Gastroesophageal sphincter (tissue), 4 donors: ENCODE data around the gene CDRT15L2. TPM values are rescaled to one million over a fixed set of nuclear protein-coding genes. Genes with fewer than 3 reads are reported as not detected.
"Not testable (repeated sequence)": the region's sequence is repeated elsewhere in the genome, so short reads cannot be mapped to it uniquely, and the experiment has no call there.

Experiments used
- ATAC-seq: fragments of 150-250 bp; one replicate; pipeline ENCODE4 v1.9.1; 2016; ENCODE audit warnings: mild to moderate bottlenecking, moderate library complexity
- H3K27ac ChIP-seq, 4 donors: fragments of 200-600 bp; sonication (generic) in 3 of 4; 1 replicate in 3 of 4; 2 replicates in 1 of 4; pipeline ENCODE4 v1.5.1; 2016 to 2019
- H3K27me3 ChIP-seq: fragments of 200-600 bp; sonication (generic); one replicate; pipeline ENCODE4 v1.5.1; 2019
- H3K36me3 ChIP-seq, 2 donors: fragments of 200-600 bp; sonication (generic); one replicate each; pipeline ENCODE4 v1.5.1; 2019; ENCODE audit warnings: control low read depth in 1 of 2
- H3K4me1 ChIP-seq, 3 donors: fragments of 200-600 bp; sonication (generic); 1 replicate in 2 of 3; 2 replicates in 1 of 3; pipeline ENCODE4 v1.5.1; 2016 to 2019; ENCODE audit warnings: control low read depth in 2 of 3
- H3K4me3 ChIP-seq, 2 donors: fragments of 200-600 bp; sonication (generic); one replicate each; pipeline ENCODE4 v1.5.1; 2019; ENCODE audit warnings: mild to moderate bottlenecking in 1 of 2, moderate library complexity in 1 of 2
- H3K9me3 ChIP-seq, 3 donors: fragments of 200-600 bp; sonication (generic); one replicate each; pipeline ENCODE4 v1.5.1; 2017 to 2019; ENCODE audit warnings: control low read depth in 2 of 3
- EP300 ChIP-seq: sonication (generic); formaldehyde crosslinking; IDR thresholded peaks from one replicate; pipeline ENCODE4 v1.6.1; 2017; ENCODE audit warnings: antibody characterized with exemption, mild to moderate bottlenecking
- POLR2A ChIP-seq, 2 donors: fragments of 450-650 bp; IDR thresholded peaks; one replicate each; pipeline ENCODE4 v1.6.1; 2017; ENCODE audit warnings: antibody characterized with exemption in 2 of 2, mild to moderate bottlenecking in 2 of 2, moderate library complexity in 1 of 2
- POLR2AphosphoS5 ChIP-seq: sonication (generic); formaldehyde crosslinking; IDR thresholded peaks from one replicate; pipeline ENCODE4 v1.6.1; 2017; ENCODE audit warnings: antibody characterized with exemption
- WGBS, 2 donors: methylation state at CpG; one replicate each; pipeline ENCODE4 v1.1.5; 2018; ENCODE audit warnings: low coverage in 1 of 2; 5-methylcytosine and 5-hydroxymethylcytosine counted together
- small RNA-seq, 4 donors: library from RNA; depleted of rRNA; stranded (forward); fragments of <200 nt; gene quantifications; one replicate each; pipeline ENCODE3, GENCODE V24; 2016
- total RNA-seq, 4 donors: library from RNA; depleted of rRNA; stranded (reverse); fragments of >200 nt; gene quantifications; one replicate each; pipeline ENCODE4 v1.1.0, GENCODE V29; 2016
- TF ChIP-seq, protein P1 (sequence below), 4 experiments: fragments of 200-600 bp in 2 of 4; fragments of 450-650 bp in 2 of 4; sonication (generic) in 1 of 4; IDR thresholded peaks; one replicate each; pipeline ENCODE4 v1.5.1; 2017 to 2019; ENCODE audit warnings: antibody characterized with exemption in 4 of 4, mild to moderate bottlenecking in 2 of 4, moderate library complexity in 2 of 4

The CDRT15L2 gene
- total RNA-seq, 4 donors from 2014 or later: not detected

DNA sequence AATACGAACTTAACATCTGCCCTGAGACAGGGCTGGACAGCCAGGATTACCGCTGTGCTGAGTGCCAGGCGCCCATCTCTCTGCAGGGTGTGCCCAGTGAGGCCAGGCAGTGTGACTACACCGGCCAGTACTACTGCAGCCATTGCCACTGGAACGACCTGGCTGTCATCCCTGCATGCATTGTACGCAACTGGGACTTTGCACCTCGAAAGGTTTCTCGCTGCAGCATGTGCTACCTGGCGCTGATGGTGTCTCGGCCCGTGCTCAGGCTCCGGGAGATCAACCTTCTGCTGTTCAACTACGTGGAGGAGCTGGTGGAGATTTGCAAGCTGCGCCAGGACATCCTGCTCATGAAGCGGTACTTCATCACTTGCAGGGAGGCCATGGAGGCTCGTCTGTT lies 33.7 kb downstream of the CDRT15L2 start:
- no peak overlapping the region for H3K4me3 ChIP-seq
- no peaks in the 10 kb centered on the region for H3K27me3 ChIP-seq
- 69 to 90% methylated on average over 2 to 3 of the region's 16 CpGs for WGBS, 2 donors
- TF ChIP-seq POLR2A (IDR thresholded peaks at IDR 0.05) (no peak), POLR2AphosphoS5 (no peak), EP300 (no peak)
- TF ChIP-seq, protein P1, sequence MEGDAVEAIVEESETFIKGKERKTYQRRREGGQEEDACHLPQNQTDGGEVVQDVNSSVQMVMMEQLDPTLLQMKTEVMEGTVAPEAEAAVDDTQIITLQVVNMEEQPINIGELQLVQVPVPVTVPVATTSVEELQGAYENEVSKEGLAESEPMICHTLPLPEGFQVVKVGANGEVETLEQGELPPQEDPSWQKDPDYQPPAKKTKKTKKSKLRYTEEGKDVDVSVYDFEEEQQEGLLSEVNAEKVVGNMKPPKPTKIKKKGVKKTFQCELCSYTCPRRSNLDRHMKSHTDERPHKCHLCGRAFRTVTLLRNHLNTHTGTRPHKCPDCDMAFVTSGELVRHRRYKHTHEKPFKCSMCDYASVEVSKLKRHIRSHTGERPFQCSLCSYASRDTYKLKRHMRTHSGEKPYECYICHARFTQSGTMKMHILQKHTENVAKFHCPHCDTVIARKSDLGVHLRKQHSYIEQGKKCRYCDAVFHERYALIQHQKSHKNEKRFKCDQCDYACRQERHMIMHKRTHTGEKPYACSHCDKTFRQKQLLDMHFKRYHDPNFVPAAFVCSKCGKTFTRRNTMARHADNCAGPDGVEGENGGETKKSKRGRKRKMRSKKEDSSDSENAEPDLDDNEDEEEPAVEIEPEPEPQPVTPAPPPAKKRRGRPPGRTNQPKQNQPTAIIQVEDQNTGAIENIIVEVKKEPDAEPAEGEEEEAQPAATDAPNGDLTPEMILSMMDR (IDR thresholded peaks at IDR 0.05): no peak
- H3K27ac ChIP-seq: no peak overlapping the region
- ATAC-seq: no peak
- no peaks in the 10 kb centered on the region for H3K4me1 ChIP-seq
- H3K9me3 ChIP-seq: no peaks in the 10 kb centered on the region
- no peaks in the 10 kb centered on the region for H3K36me3 ChIP-seq

DNA sequence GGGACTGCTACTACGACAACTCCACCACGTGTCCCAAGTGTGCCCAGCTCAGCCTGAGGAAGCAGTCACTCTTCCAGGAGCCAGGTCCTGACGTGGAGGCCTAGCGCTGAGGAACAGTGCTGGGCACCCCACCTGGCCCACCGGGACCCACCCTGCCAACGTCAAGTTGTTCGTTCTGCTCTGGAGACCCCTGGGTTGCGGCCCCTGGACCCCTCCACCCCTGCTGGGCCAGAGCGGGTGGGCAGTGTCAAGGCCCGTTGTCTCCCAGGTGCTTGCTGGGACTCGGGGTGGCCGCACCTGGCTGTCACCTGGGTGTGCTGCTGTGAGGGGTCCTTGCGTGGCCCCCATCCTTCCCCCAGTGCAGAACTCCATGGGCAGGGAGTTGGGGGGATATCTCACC lies 34.4 kb downstream of the CDRT15L2 start:
- ATAC-seq: no peak
- TF ChIP-seq POLR2AphosphoS5 (no peak), POLR2A (IDR thresholded peaks at IDR 0.05) (no peak), EP300 (no peak)
- TF ChIP-seq, protein P1 (IDR thresholded peaks at IDR 0.05): no peak
- Histone ChIP-seq H3K4me3 (no peak overlapping the region), H3K9me3 (no peaks in the 10 kb centered on the region), H3K27ac (no peak overlapping the region), H3K36me3 (no peaks in the 10 kb centered on the region), H3K27me3 (no peaks in the 10 kb centered on the region), H3K4me1 (no peaks in the 10 kb centered on the region)
- WGBS, 2 donors: 100% methylated on average over 1 to 2 of the region's 13 CpGs

DNA sequence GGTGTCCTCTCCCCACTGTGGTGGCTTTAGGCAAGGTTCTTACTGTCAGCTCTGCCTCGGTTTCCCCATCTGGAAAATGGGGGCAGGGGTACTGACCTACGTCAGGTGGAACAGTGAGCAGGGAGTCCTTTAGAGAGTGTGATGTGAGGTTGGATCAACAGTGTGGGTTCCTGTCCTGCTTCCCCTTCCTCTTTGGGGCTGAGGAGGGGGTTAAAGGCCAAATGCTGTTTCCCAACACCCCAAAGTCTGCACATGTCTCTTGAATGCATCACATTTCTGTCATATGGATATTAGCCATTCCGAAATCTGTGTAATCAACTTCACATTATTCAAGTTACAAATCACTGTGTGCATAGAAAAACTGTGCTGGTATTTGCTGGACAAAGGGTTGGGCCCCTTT lies 35.9 kb downstream of the CDRT15L2 start:
- H3K9me3 ChIP-seq, ATAC-seq, H3K36me3 ChIP-seq, H3K27me3 ChIP-seq, H3K4me3 ChIP-seq, H3K27ac ChIP-seq, H3K4me1 ChIP-seq: not testable (repeated sequence)
- 63 to 66% methylated on average over 1 to 3 of the region's 3 CpGs for WGBS, 2 donors

Small RNA genes lying within 50 kb of the gene (small RNA-seq; reads per million reads assigned to genes)
- gene AC015818.1 (0 reads per million in 4 donors), gene AC087499.1 (0 reads per million in 4 donors), gene AC087499.3 (0 reads per million in 4 donors)

Other genes with a start within 250 kb of the CDRT15L2 start
- not detected for gene LGALS9B, start 112.2 kb upstream of the CDRT15L2 start, total RNA-seq